PC-3 (cell line): Measurements from ENCODE around the gene GTF2B. TPM values are rescaled to one million over a fixed set of nuclear protein-coding genes. Genes with fewer than 3 reads are reported as not detected.
A peak's percentile ranks its signal among the peaks of the same experiment; 100 is the strongest.

Experiments
- ATAC-seq: fragments of 200-7000 bp; cut with Tn5 transposase; 2 replicates; pipeline ENCODE4 v1.9.1; 2020; ENCODE audit warnings: mild to moderate bottlenecking, moderate library complexity
- BruUV-seq: library from RNA; stranded (reverse); fragments of 400-500 nt; replicated peaks from 2 replicates; lab custom pipeline; 2021; lab: Mats Ljungman, UMichigan
- CTCF ChIA-PET: fragments of 300-600 bp; sonication (Branson Sonifier 250); formaldehyde crosslinking; loops from one replicate; lab custom pipeline; 2022; ENCODE audit warnings: antibody characterized with exemption; lab: Charles Lee
- POLR2A ChIA-PET: fragments of 300-600 bp; sonication (Branson Sonifier 250); formaldehyde crosslinking; loops from one replicate; lab custom pipeline; 2022; ENCODE audit warnings: antibody characterized with exemption; ENCODE audit not compliant: unreplicated experiment; lab: Charles Lee
- DNase-seq: peaks from one replicate; pipeline ENCODE4 v3.0.0-alpha.2; 2015
- H2AFZ ChIP-seq: fragments of 300-600 bp; sonication (generic); 2 replicates; pipeline ENCODE4 v1.6.0; 2016; ENCODE audit warnings: antibody characterized with exemption, low read length
- H3F3A ChIP-seq: fragments of 300-600 bp; sonication (generic); one replicate; pipeline ENCODE4 v1.6.0; 2017; ENCODE audit warnings: antibody characterized with exemption, low read length, control low read depth, mild to moderate bottlenecking; ENCODE audit not compliant: unreplicated experiment
- H3K27ac ChIP-seq: fragments of 300-600 bp; sonication (generic); 2 replicates; pipeline ENCODE4 v1.5.1; 2016; ENCODE audit warnings: mild to moderate bottlenecking, low read length
- H3K27me3 ChIP-seq: fragments of 300-600 bp; sonication (generic); 2 replicates; pipeline ENCODE4 v1.6.1; 2016; ENCODE audit warnings: low read length, mixed read lengths
- H3K36me3 ChIP-seq: fragments of 300-600 bp; sonication (generic); 2 replicates; pipeline ENCODE4 v1.6.1; 2016; ENCODE audit warnings: low read depth, mixed run types, low read length, mixed read lengths
- H3K4me1 ChIP-seq: fragments of 300-600 bp; sonication (generic); 2 replicates; pipeline ENCODE4 v1.5.1; 2016; ENCODE audit warnings: low read length; ENCODE audit not compliant: insufficient read depth
- H3K4me2 ChIP-seq: fragments of 300-600 bp; sonication (generic); 2 replicates; pipeline ENCODE4 v1.6.0; 2016; ENCODE audit warnings: low read length
- H3K4me3 ChIP-seq: fragments of 300-600 bp; sonication (generic); 2 replicates; pipeline ENCODE4 v1.5.1; 2016; ENCODE audit warnings: mild to moderate bottlenecking, low read length, mixed read lengths
- H3K79me2 ChIP-seq: fragments of 300-600 bp; sonication (generic); 2 replicates; pipeline ENCODE4 v1.6.1; 2017; ENCODE audit warnings: low read length, mixed read lengths
- H3K9ac ChIP-seq: fragments of 300-600 bp; sonication (generic); 2 replicates; pipeline ENCODE4 v1.6.0; 2016; ENCODE audit warnings: mild to moderate bottlenecking, low read length
- H3K9me2 ChIP-seq: fragments of 300-600 bp; sonication (generic); replicated peaks from 2 replicates; pipeline ENCODE4 v1.6.1; 2016; ENCODE audit warnings: mixed run types, low read length, mixed read lengths
- H3K9me3 ChIP-seq: fragments of 300-600 bp; sonication (generic); 2 replicates; pipeline ENCODE4 v1.6.1; 2016; ENCODE audit warnings: low read length, mixed read lengths
- H4K20me1 ChIP-seq: fragments of 300-600 bp; sonication (generic); 2 replicates; pipeline ENCODE4 v1.6.1; 2016; ENCODE audit warnings: low read length, mixed read lengths
- EZH2 ChIP-seq: fragments of 300-600 bp; sonication (generic); IDR thresholded peaks from one replicate; pipeline ENCODE4 v1.6.1; 2017; ENCODE audit warnings: antibody characterized with exemption, mild to moderate bottlenecking, low read length; ENCODE audit not compliant: unreplicated experiment
- EZH2phosphoT487 ChIP-seq: fragments of 300-600 bp; sonication (generic); IDR thresholded peaks from 2 replicates; pipeline ENCODE4 v1.6.1; 2018; ENCODE audit warnings: mild to moderate bottlenecking, antibody characterized with exemption, low read length, borderline replicate concordance
- intact Hi-C: fragments of 100-400 bp; cut with micrococcal nuclease; formaldehyde crosslinking; loops from 2 replicates; pipeline ENCODE4 v1.9.0; 2023
- total RNA-seq: library from RNA; depleted of rRNA; stranded (reverse); fragments of >200 nt; gene quantifications from 2 replicates; pipeline ENCODE4 v1.2.3, GENCODE V29; 2014
- TF ChIP-seq, protein P1 (sequence below): fragments of 300-600 bp; sonication (generic); conservative IDR thresholded peaks from 2 replicates; pipeline ENCODE4 v1.5.1; 2017; ENCODE audit warnings: antibody characterized with exemption, low read depth, mild to moderate bottlenecking, low read length

GTF2B gene
- total RNA-seq, 1 experiment from 2014 or later: 32.1 TPM

DNA sequence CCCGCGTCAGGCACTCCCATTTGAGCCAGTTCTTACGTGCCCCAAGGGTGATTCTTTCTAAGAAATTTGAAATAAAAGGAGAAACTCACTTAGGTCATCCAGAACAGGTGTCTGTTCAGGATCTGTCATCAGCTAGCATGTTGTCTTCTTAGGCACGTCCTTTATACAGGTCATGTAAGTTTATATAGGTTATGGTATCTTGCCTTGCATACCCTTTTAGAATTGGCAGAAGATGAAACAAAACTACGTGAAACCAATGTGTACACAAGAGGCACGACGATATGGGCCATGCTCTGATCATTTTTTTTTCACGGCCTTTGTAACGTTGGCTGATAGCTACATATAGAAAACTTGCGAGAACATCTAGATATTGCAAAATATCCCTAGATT lies 579 bp upstream of the GTF2B start:
- TF ChIP-seq, protein P1, sequence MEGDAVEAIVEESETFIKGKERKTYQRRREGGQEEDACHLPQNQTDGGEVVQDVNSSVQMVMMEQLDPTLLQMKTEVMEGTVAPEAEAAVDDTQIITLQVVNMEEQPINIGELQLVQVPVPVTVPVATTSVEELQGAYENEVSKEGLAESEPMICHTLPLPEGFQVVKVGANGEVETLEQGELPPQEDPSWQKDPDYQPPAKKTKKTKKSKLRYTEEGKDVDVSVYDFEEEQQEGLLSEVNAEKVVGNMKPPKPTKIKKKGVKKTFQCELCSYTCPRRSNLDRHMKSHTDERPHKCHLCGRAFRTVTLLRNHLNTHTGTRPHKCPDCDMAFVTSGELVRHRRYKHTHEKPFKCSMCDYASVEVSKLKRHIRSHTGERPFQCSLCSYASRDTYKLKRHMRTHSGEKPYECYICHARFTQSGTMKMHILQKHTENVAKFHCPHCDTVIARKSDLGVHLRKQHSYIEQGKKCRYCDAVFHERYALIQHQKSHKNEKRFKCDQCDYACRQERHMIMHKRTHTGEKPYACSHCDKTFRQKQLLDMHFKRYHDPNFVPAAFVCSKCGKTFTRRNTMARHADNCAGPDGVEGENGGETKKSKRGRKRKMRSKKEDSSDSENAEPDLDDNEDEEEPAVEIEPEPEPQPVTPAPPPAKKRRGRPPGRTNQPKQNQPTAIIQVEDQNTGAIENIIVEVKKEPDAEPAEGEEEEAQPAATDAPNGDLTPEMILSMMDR: no peak
- TF ChIP-seq EZH2 (no peak), EZH2phosphoT487 (no peak)
- H3K27ac ChIP-seq: peak overlapping the region; percentile 33; the same call in 1 of the 2 replicates
- H3K27me3 ChIP-seq: no peaks in the 10 kb centered on the region
- no peaks in the 10 kb centered on the region for H3F3A ChIP-seq
- peak overlapping the region; percentile 92 for H2AFZ ChIP-seq
- H3K9me2 ChIP-seq: no peaks in the 10 kb centered on the region
- BruUV-seq: TSS peak; percentile 13
- peak; percentile 14 for ATAC-seq
- CTCF ChIA-PET: interaction anchor here (0.6 kb wide), 1 partner anchor 236 kb away, joined by 5 read pairs; no protein-coding TSS in a partner anchor
- DNase-seq: peak; percentile 27
- peaks cover 7% of the 10 kb centered on the region; the same call in 1 of the 2 replicates for H3K36me3 ChIP-seq
- POLR2A ChIA-PET: interaction anchor here (0.6 kb wide), 2 partner anchors 25 to 163 kb away, joined by 3 to 4 read pairs; no protein-coding TSS in a partner anchor
- peaks cover 18% of the 10 kb centered on the region for H4K20me1 ChIP-seq
- peak overlapping the region; percentile 97 for H3K4me2 ChIP-seq
- peak overlapping the region; percentile 96 for H3K4me3 ChIP-seq
- H3K4me1 ChIP-seq: peaks cover 27% of the 10 kb centered on the region
- peaks cover 43% of the 10 kb centered on the region for H3K79me2 ChIP-seq
- H3K9me3 ChIP-seq: no peaks in the 10 kb centered on the region
- H3K9ac ChIP-seq: peak overlapping the region; percentile 84
- intact Hi-C loops: loop anchor here (5.0 kb wide), 2 partner anchors 160 to 210 kb away; partner anchors contain the start of gene PKN2

DNA sequence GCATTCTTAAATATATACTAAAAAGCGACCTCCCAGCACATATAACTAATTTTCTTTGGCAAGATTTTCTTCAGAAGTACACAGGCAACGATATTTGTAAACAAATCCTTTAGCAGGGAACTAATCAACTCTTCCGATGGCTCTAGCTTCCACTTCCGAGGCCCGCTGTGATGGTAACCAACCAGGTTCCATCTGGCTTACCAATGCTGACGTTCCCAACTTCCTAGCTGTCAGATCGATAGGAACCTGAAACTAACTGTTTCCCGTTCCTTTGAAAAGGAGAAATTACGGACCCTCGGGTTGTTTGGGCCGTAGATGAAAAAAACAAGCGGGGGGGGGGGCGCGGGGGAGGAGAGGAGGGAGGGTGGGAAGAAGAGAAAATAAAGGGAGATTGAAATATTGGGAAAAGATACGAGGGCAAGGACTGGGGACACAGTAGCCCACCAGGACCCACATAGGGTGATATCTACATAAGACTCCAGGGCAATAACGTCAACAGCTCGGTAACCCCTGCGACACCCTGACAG lies 513 bp downstream of the GTF2B start:
- DNase-seq (peak; percentile 30), ATAC-seq (0 out of 2 replicates have a peak, but pooled peaks have one; percentile 12)
- Histone ChIP-seq H3K4me1 (peaks cover 27% of the 10 kb centered on the region), H3K9ac (peak overlapping the region; percentile 84), H3K79me2 (peaks cover 43% of the 10 kb centered on the region), H2AFZ (peak overlapping the region; percentile 92), H3K27ac (peak overlapping the region; percentile 33), H3K4me3 (peak overlapping the region; percentile 96), H3K9me3 (no peaks in the 10 kb centered on the region), H3K4me2 (peak overlapping the region; percentile 97), H3K9me2 (no peaks in the 10 kb centered on the region), H3F3A (no peaks in the 10 kb centered on the region), H4K20me1 (peaks cover 18% of the 10 kb centered on the region), H3K36me3 (peaks cover 15% of the 10 kb centered on the region), H3K27me3 (no peaks in the 10 kb centered on the region)
- intact Hi-C loops: loop anchor here (5.0 kb wide), 2 partner anchors 159 to 209 kb away; partner anchors contain the start of gene PKN2
- no TSS peak for BruUV-seq
- ChIA-PET POLR2A (interaction anchor here (0.6 to 0.7 kb wide), 3 partner anchors 206 to 468 kb away, joined by 3 to 11 read pairs (median 4); no protein-coding TSS in a partner anchor), CTCF (no interaction called here)
- no peak for TF ChIP-seq EZH2
- no peak for TF ChIP-seq EZH2phosphoT487
- TF ChIP-seq, protein P1: no peak

DNA sequence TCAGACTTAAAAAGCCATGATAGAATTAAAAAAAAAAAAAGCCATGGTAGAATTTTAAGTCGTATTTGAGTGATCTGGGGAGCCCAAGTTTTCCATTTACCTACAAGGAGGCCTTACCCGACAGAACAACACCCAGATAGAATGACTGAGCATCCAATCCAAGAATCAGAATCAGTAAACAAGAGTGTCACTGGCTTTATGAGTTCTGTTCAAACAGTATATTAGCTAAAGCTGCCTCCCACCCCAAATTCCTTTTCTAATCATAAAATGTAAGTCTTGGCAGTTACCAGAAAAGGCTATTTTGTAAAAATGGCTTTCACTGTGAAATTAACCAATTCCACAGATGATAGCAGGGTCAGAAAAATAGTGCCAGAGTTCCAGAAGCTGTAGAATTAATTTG lies 1.2 kb downstream of the GTF2B start:
- H4K20me1 ChIP-seq: peaks cover 18% of the 10 kb centered on the region
- POLR2A ChIA-PET: interaction anchor here (0.6 to 0.7 kb wide), 2 partner anchors 205 to 265 kb away, joined by 5 to 11 read pairs; no protein-coding TSS in a partner anchor
- peak overlapping the region; percentile 84; the same call in 1 of the 2 replicates for H3K9ac ChIP-seq
- ATAC-seq (no peak), DNase-seq (no peak)
- no peaks in the 10 kb centered on the region for H3F3A ChIP-seq
- TF ChIP-seq, protein P1: no peak
- TF ChIP-seq EZH2 (no peak), EZH2phosphoT487 (no peak)
- peak overlapping the region; percentile 97 for H3K4me2 ChIP-seq
- CTCF ChIA-PET: no interaction called here
- H3K27ac ChIP-seq: no peak overlapping the region
- TSS peak; percentile 42 for BruUV-seq
- peaks cover 43% of the 10 kb centered on the region for H3K79me2 ChIP-seq
- peaks cover 27% of the 10 kb centered on the region for H3K4me1 ChIP-seq
- peak overlapping the region; percentile 96 for H3K4me3 ChIP-seq
- no peaks in the 10 kb centered on the region for H3K9me3 ChIP-seq
- H3K9me2 ChIP-seq: no peaks in the 10 kb centered on the region
- H3K27me3 ChIP-seq: no peaks in the 10 kb centered on the region
- no peak overlapping the region for H2AFZ ChIP-seq
- peaks cover 19% of the 10 kb centered on the region for H3K36me3 ChIP-seq
- intact Hi-C loops: loop anchor here (5.0 kb wide), 2 partner anchors 158 to 208 kb away; partner anchors contain the start of gene PKN2
